CD4-positive, alpha-beta T cell (primary cell): ENCODE data around the gene PRRT3. TPM values are rescaled to one million over a fixed set of nuclear protein-coding genes. Genes with fewer than 3 reads are reported as not detected.

Source experiments
- ATAC-seq: fragments of 200-7000 bp; cut with Tn5 transposase; one replicate; pipeline ENCODE4 v1.10.0; 2022; ENCODE audit warnings: mild to moderate bottlenecking; ENCODE audit not compliant: poor library complexity
- CTCF ChIA-PET: fragments of 350-600 bp; sonication (Branson Sonifier 250); formaldehyde crosslinking; loops from one replicate; lab custom pipeline; 2021; ENCODE audit warnings: antibody characterized with exemption, inconsistent platforms; lab: Charles Lee
- POLR2A ChIA-PET: fragments of 350-600 bp; sonication (Branson Sonifier 250); formaldehyde crosslinking; loops from one replicate; lab custom pipeline; 2021; ENCODE audit warnings: antibody characterized with exemption, inconsistent platforms; lab: Charles Lee
- DNase-seq, 14 experiments: peaks; one replicate each; pipeline ENCODE4 v3.0.0-alpha.2; 2013 to 2020; ENCODE audit warnings: mixed read lengths in 2 of 14
- H3K27ac ChIP-seq, 2 donors: one replicate each; pipeline versions ENCODE4 v1.5.1 to v1.7.0; 2013; ENCODE audit warnings: low read length in 2 of 2, low read depth in 1 of 2, mild to moderate bottlenecking in 1 of 2
- H3K27me3 ChIP-seq, 2 experiments: 1 replicate in 1 of 2; 2 replicates in 1 of 2; pipeline versions ENCODE4 v1.6.1 to v1.7.0; 2013; ENCODE audit warnings: low read length in 2 of 2, control low read depth in 1 of 2, mild to moderate bottlenecking in 1 of 2, moderate library complexity in 1 of 2; ENCODE audit not compliant: insufficient read depth in 2 of 2, control insufficient read depth in 1 of 2
- H3K36me3 ChIP-seq: one replicate; pipeline ENCODE4 v1.6.1; 2013; ENCODE audit warnings: low read length, control low read depth; ENCODE audit not compliant: insufficient read depth
- H3K4me1 ChIP-seq: one replicate; pipeline ENCODE4 v1.6.1; 2013; ENCODE audit warnings: low read length, control low read depth; ENCODE audit not compliant: insufficient read depth
- H3K4me3 ChIP-seq: one replicate; pipeline ENCODE4 v1.5.1; 2013; ENCODE audit warnings: mild to moderate bottlenecking, low read length, moderate library complexity
- H3K9me3 ChIP-seq, 2 experiments: 1 replicate in 1 of 2; 2 replicates in 1 of 2; pipeline versions ENCODE4 v1.6.1 to v1.7.0; 2013; ENCODE audit warnings: low read length in 2 of 2, mild to moderate bottlenecking in 2 of 2, control low read depth in 1 of 2, moderate library complexity in 1 of 2; ENCODE audit not compliant: control insufficient read depth in 1 of 2, insufficient read depth in 1 of 2
- H3K27ac Mint-ChIP-seq: one replicate; pipeline ENCODE4 v1.8.0; 2020; ENCODE audit warnings: mixed read lengths
- H3K27me3 Mint-ChIP-seq: one replicate; pipeline ENCODE4 v1.8.0; 2021; ENCODE audit warnings: mixed read lengths
- H3K36me3 Mint-ChIP-seq: one replicate; pipeline ENCODE4 v1.8.0; 2021; ENCODE audit warnings: low read depth, mixed read lengths
- H3K4me1 Mint-ChIP-seq: one replicate; pipeline ENCODE4 v1.8.0; 2021; ENCODE audit warnings: low read depth, mixed read lengths
- H3K4me3 Mint-ChIP-seq: one replicate; pipeline ENCODE4 v1.8.0; 2020; ENCODE audit warnings: mild to moderate bottlenecking, mixed read lengths
- H3K9me3 Mint-ChIP-seq: one replicate; pipeline ENCODE4 v1.8.0; 2020; ENCODE audit warnings: mixed read lengths
- CTCF ChIP-seq: fragments of 200-600 bp; IDR thresholded peaks from one replicate; pipeline ENCODE4 v1.8.0; 2022; ENCODE audit warnings: antibody characterized with exemption, mild to moderate bottlenecking
- intact Hi-C, 2 experiments: fragments of 100-400 bp; cut with DNase I in 1 of 2; cut with micrococcal nuclease in 1 of 2; formaldehyde crosslinking; loops; one replicate each; pipeline versions ENCODE4 v1.15.1 to v1.9.0; 2023 to 2025; cut with DNase I, micrococcal nuclease
- polyA plus RNA-seq, 2 donors: library from polyadenylated mRNA; unstranded; fragments of 120-200 nt; gene quantifications; one replicate each; pipeline ENCODE4 v1.2.1, GENCODE V29; 2013
- total RNA-seq, 174 experiments: library from RNA in 2 of 174; stranded (reverse) in 2 of 174; gene quantifications; one replicate each; pipeline ENCODE4 v1.2.3 and lab custom pipeline; 2021 to 2026

PRRT3 gene
- 1 to 10 TPM; 6.3 to 8.3 TPM for total RNA-seq
- 3.0 TPM for polyA plus RNA-seq (2013, experiment 1 of 2)
- polyA plus RNA-seq (2013, experiment 2 of 2), result 3.9 TPM
- total RNA-seq (lab: John Stamatoyannopoulos, UW), result 4.7 to 20.8 (median 12.2) reads per million in 172 experiments

DNA sequence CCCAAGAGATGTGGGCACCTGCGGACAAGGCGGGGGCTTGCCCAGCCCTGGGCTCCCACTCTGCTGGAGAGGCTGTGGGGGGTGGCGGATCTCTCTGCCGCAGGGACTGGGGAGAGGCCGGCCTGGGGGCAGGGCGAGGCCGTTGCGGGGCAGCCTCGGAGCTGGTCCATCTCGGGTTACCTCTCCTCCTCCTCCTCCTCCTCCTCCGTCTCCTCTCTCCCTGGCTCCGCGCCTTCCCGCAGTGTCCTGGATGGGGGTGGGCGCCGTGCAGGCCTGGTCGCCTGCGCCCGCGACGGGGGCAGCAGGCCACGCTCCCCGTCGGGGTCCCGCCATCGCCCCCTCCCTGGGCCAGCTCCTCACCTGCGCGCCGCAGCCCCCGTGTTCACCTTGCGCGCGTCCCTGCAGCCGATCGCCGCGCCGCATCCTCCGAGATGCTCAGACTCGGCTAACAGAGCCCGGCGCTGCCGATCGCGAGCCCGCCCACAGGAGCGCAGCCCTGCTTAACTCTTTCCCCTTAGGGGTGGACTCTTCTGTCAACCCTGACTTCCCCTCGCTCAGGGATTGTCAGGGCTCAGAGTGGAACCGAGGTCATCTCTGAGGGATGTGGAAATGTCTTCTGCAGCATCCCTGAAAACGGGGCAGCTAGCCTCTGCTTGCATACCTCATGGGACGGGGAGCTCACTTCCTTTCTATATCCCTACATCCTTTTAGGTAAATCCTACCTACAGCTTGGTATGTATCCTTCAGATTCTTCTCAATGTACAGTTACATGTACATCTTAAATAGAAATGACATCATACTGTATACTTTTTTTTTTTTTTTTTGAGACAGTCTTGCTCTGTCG, at the start of gene PRRT3:
Gene PRRT3, minus strand, starts transcription at position 447 of the 844 bp plus-strand sequence. CDS start 2,293 bp downstream, outside the sequence.
- Histone ChIP-seq H3K4me1 (peaks cover 21% of the 10 kb centered on the region), H3K27me3 (no peaks in the 10 kb centered on the region), H3K36me3 (peaks cover 9% of the 10 kb centered on the region), H3K4me3 (peak within 1 kb of the TSS; percentile 77), H3K27ac (no peak within 1 kb of the TSS), H3K9me3 (no peaks in the 10 kb centered on the region)
- CTCF ChIA-PET, result interaction anchor here (1.8 to 3.1 kb wide), 2 partner anchors 17 to 19 kb away, joined by 4 to 20 read pairs; partner anchors contain the start of gene CRELD1
- Mint-ChIP-seq H3K36me3 (no peaks in the 10 kb centered on the region), H3K27me3 (no peaks in the 10 kb centered on the region), H3K4me1 (peaks cover 21% of the 10 kb centered on the region), H3K4me3 (peak within 1 kb of the TSS; percentile 88), H3K9me3 (no peaks in the 10 kb centered on the region), H3K27ac (peak within 1 kb of the TSS; percentile 41)
- no peak for TF ChIP-seq CTCF
- ATAC-seq (peak; percentile 95), DNase-seq (peak; percentile 37 to 74 (median 52))
- POLR2A ChIA-PET, result interaction anchor here (0.6 to 3.9 kb wide), 9 partner anchors 18 to 555 kb away, joined by 3 to 66 read pairs (median 4); partner anchors contain the start of genes CRELD1, EMC3, FANCD2 and SEC13
- intact Hi-C loops, result loop anchor here in 1 of 2 experiments (2.0 to 5.0 kb wide), 2 partner anchors 19 to 60 kb away; partner anchors contain the start of genes CRELD1 and JAGN1

- Mint-ChIP-seq H3K36me3 (peaks cover 18% of the 10 kb centered on the region), H3K4me1 (no peaks in the 10 kb centered on the region), H3K9me3 (no peaks in the 10 kb centered on the region), H3K4me3 (no peak overlapping the region), H3K27ac (no peak overlapping the region), H3K27me3 (no peaks in the 10 kb centered on the region)
- intact Hi-C loops, result no loop called here
- H3K27ac ChIP-seq, result no peak overlapping the region
- TF ChIP-seq CTCF, result no peak
- no peaks in the 10 kb centered on the region for H3K4me1 ChIP-seq
- DNase-seq (no peak), ATAC-seq (no peak)
- no peak overlapping the region for H3K4me3 ChIP-seq
- CTCF ChIA-PET, result no interaction called here
- no peaks in the 10 kb centered on the region for H3K27me3 ChIP-seq
- H3K36me3 ChIP-seq, result peaks cover 10% of the 10 kb centered on the region
- POLR2A ChIA-PET, result interaction anchor here (0.8 kb wide), 1 partner anchor 223 kb away, joined by 3 read pairs; no protein-coding TSS in a partner anchor
- no peaks in the 10 kb centered on the region for H3K9me3 ChIP-seq
These were observed 48.5 kb upstream of the PRRT3 start for GRCh38 chr3:10000686-10001085.

GRCh38 chr3:9994086-9994844, 42.1 kb upstream of the PRRT3 start:
- Histone ChIP-seq H3K27me3 (no peaks in the 10 kb centered on the region), H3K4me3 (no peak overlapping the region), H3K36me3 (peaks cover 10% of the 10 kb centered on the region), H3K27ac (no peak overlapping the region), H3K9me3 (no peaks in the 10 kb centered on the region), H3K4me1 (no peaks in the 10 kb centered on the region)
- DNase-seq (no peak), ATAC-seq (no peak)
- Mint-ChIP-seq H3K4me1 (no peaks in the 10 kb centered on the region), H3K27me3 (no peaks in the 10 kb centered on the region), H3K27ac (no peak overlapping the region), H3K4me3 (no peak overlapping the region), H3K9me3 (no peaks in the 10 kb centered on the region), H3K36me3 (peaks cover 5% of the 10 kb centered on the region)
- intact Hi-C loops, result no loop called here
- ChIA-PET CTCF (no interaction called here), POLR2A (interaction anchor here (0.8 kb wide), 1 partner anchor 43 kb away, joined by 6 read pairs; the partner anchor contains the start of gene PRRT3)
- TF ChIP-seq CTCF, result no peak
